ENCODE measurements around the gene ERVV-1.

Gene ERVV-1

DNA sequence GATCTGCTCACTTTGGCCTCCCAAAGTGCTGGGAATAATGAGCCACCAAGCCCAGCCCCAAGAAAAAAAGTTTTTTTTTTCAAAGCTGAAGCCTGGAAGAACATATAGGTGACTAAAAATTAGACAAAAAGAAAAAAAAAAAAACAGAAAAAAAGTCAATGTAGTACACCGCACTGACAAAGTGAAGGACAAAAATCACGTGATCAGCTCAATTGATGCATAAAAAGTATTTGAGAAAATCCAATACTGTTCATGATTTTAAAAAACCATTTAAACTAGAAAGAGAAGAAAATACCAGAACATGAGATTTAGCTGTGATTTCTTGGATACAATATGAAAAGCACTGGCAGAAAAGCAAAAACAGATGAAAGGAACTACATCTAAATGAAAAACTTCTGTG, 20.3 kb downstream of the ERVV-1 start:
- no peak for DNase-seq

DNA sequence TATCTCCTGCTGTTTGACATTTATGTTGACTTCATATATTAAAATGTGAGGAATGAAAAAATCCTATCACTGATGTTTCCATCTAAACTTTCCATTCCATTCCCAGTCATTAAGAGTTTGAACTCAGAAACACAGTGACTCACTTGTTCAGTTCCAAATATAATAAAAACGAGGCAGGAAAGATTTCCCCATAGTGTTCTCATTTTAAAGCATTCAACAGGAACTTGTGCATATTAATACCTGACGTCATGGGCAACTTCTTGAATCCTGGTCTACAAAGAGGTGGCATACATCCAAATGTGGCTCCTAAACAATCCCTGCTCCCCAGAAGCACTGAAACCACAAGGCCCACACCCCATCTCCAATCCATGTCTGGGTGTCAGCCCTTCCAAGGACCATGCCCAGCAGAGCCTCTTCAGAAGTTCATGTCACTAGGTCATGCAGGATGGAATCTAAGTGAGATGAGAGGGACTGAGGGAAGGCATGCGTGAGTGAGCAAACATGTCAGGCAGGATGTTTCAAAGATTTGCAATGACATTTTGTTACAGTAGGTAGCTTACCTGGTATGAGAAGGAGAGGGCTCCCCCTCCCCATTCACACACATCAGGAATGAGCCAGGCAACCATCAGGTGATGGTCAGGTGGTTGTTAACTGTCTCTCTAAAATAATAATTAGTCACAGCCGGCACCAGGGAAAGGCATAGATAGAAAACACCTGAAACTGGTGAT, 21.4 kb downstream of the ERVV-1 start:
- no peak for DNase-seq

DNA sequence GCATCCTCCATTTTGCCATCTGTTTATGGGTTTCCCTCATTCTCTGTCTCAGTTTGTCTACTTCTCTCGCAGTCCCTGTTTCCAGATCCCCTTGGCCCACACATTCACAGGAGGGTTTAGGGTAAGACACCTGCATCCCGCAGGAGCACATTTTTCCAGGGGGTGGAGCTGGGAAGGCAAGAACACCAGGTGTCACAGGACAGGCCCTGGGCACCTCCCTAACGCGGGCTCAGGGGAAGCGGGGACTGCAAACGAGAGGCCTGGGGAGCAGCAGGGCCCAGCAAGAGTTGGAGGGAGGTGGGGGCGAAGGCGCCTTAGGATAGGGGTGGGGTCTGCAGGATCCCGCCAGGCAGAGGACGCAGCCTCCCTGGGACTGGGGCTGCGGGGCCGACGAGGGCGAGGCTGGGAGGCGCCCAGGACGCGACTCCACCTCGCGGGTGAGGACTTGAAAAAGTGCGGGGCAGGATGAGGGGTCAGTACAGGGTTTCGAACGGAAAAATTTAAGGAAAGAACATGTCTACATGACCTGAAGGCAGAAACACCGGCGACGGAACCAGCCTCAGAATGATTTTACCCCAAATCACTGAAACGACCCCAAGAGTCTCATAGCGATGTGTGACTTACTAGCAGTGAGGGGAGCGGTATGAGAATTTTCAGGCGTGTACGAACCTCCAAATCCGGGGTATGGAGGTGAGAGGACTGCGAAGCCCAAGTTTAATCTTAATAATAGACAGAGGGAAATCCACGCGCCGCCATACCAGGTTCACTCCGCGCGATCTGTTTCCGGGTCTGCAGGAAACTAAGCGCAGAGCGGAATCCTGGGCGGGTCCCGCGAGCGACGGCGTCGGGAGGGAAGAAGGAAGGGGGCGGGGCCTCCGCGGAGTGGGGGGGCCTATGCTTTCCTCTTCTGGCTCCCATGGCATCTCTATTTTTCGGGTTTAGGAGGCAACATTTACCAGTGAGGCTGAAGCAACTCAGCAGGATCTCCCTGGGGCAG, 23.7 kb downstream of the ERVV-1 start:
- DNase-seq, result peak; percentile 20

DNA sequence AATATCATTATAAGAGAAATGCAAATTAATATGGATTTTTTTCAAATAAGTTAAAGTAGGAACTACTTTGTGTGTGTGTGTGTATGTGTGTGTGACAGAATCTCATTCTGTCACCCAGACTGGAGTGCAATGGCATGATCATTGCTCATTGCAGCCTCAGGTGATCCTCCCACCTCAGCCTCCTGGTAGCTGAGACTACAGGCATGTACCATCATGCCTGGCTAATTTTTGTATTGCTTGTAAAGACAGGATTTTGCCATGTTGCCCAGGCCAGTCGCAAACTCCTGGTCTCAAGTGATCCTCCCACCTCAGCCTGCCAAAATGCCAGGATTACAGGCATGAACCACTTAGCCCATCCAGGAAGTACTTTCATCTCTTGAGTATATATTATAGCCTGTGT, 27.6 kb downstream of the ERVV-1 start:
- no peak for DNase-seq

DNA sequence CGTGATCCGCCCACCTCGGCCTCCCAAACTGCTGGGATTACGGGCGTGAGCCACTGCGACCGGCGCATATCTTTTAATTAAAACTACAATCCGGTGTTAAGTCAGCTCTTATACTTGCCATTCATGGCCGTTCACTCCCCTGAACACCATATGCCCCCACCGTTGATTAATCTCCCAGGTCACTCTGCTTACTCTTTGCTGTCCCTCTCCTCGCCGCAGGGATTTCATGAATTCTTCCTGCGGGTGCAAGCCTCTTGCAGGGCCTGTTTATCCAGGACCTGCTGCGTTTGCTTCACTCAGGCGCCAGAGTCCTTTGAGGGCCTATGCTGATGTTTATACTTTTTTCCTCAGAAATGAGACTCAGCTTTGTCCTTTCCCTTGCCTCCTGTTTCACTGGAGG, 31.8 kb downstream of the ERVV-1 start:
- no peak for DNase-seq

DNA sequence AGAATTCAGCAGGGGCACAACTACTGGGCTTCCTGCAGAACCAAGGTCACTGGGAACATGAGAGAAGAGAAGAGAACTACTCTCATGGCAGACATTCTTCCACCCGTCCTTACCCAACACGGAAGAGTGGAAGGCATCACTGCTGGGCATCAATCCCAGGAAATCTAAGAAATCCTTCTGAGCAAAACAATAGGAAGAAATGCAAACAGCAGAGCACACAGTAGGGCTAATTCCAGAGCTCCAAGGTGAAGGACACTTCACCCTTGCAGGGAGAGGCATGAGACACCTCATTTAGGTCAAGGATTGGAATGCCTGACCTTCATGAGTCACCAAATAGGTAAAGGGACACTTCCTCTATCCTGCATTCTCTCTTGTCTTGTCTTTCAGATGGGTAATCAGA, 33.7 kb downstream of the ERVV-1 start:
- no peak for DNase-seq

DNA sequence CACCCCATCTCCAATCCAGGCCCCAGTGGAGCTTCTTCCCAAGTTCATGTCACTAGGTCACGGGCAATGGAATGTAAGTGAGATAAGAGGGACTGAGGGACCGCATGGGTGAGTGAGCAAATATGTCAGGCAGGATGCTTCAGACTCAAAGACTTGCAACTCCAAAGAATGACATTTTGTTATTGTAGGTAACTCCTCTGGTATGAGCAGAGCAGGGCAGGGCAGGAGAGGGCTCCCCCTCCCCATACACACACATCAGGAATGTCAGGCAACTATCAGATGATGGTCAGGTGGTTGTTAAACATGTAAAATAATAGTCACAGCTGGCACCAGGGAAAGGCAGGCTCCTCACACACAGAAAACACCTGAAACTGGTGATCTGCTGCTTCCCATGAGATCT, 41.4 kb downstream of the ERVV-1 start:
- DNase-seq, result no peak

DNA sequence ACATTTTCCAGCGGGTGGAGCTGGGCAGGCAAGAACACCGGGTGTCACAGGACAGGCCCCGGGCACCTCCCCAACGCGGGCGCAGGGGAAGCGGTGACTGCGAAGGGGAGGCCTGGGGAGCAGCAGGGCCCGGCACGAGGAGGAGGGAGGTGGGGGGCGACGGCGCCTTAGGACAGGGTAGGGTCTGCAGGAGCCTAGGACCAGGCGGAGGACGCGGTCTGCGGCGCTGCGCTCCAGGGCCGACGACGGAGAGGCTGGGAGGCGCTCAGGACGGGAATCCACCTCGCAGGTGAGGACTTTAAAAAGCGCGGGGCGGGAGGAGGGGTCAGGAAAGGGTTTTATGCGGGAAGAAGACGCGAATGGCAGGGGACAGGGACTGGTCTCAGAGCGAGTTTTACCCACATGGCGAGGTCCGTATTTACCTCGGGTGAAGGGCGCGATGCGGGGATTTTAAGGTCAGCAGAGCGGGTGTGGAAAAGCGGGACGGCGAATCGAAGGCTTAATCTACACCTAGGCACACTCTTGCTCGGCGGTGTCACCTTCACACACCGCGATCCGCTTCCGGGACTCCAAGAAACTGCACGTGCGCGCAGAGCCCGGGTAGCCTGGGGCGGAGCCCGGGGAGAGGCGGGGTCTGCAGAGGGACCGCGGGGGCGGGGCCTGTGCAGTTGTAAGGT, 44.3 kb downstream of the ERVV-1 start:
- DNase-seq, result no peak
